DMS79 (cell line): ENCODE results near the gene PDE8A.
"Not testable (repeated sequence)": the region's sequence is repeated elsewhere in the genome, so short reads cannot be mapped to it uniquely, and the experiment has no call there.

Source experiments
- DNase-seq: peaks from one replicate; lab custom pipeline; 2025; lab: John Stamatoyannopoulos, UW

Gene PDE8A

DNA sequence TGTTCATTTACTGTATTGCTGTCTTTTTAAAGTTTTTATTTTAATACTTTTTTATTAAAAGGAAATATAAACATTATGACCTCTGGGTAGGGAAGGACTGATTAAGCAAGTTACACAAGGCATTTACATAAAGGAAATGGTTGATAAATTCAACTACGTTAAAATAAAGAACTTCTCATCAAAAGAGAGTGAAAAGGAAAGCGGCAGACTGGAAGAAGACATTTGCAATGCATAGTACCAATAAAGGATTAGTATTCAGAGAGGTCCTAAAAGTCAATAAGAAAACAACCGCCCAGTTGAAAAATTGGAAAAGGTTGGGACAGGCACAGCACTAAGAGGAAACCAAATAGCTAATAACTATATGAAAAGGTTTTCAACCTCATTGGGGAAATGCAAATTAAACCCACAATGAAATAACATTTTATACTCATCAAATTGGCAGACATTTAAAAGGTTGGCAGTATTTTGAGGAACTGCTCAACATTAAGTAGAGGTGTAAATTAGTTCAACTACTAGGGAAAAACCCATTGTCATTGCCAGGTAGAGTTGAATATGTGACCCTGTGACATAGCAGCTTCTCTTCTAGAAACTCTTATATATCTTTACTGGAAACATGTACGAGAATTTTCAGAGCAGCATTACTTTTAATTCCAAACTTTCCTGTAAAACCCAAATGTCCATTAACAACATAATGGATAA lies 9.5 kb downstream of the PDE8A start:
- no peak for DNase-seq

DNA sequence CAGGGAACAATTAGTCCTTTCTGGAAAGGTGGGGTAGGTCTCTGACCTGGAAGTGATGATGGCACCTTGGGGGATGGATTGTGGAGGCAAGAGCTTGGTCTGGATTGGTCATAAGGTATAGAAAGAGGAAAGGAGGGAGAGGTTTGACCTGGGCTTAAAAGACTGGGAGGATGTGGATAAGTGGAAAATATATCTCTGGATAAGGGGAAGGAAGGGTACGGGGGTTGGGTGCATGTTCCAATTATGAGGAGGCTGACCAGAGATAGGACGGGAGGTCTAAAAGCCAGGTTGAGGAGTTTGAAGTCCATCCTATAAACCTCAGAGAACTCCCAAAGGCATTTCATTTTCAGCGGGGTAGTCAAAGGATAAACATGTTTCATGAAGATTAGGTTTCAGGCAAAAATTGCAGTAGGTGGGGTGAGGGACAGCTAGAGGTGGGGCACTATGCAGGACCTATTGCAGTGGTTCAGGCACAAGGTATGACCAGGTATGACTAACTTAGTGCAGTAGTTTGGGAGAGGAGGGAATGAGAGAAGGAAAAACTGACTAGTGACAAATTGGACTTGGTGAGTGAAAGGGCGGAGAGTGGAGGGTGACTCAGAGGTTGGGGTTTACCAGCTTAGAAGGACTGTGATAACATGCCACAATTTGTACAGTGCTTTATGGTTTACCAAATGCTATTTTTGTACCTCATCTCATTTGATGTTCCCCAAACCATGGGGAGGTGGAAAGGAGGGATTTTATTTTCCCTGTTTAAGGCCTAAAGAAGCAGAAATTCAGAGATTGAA lies 10.7 kb downstream of the PDE8A start:
- no peak for DNase-seq

DNA sequence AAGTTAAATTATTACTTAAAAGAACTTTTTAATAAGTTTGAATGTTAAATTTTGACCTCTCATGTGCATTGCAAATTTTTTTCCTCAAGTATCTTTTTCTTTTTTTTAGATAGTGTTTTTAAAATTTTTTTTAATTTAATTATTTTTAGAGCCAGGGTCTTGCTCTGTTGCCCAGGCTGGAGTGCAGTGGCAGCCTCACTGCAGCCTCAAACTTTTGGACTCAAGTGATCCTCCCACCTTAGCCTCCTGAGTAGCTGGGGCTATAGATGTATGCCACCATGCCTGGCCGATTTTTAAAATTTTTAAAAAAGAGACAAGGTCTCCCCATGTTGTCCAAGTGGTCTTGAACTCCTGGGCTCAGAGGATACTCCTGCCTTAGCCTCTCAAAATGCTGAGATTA lies 14.4 kb downstream of the PDE8A start:
- DNase-seq, result no peak

DNA sequence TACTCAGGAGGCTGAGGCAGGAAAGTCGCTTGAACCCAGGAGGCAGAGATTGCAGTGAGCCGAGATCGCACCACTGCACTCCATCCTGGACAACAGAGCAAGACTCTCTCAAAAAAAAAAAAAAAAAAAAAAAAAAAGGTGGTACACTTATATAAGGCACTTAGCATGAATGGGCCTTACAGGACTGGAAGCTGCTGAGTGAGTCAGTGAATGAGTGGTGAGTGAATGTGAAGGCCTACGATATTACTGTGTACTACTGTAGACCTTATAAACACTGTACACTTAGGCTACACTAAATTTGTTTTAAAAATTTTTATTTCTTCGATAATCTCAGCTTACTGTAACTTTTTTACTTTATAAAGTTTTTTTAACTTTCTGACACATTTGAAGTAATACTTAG lies 15.1 kb downstream of the PDE8A start:
- DNase-seq, result not testable (repeated sequence)

DNA sequence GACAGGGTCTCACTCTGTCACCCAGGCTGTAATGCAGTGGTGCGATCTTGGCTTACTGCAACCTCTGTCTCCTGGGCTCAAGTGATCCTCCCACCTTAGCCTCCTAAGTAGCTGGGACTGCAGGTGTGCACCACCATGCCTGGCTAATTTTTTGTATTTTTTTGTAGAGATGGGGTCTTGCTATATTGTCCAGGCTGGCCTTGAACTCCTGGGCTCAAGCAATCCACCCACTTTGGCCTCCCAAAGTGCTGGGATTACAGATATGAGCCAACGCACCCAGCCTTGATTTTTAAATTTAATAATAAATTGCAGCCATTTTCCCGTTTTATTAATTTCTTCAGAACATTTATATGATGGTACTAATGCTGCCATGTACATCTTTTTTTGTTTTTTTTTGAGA lies 15.6 kb downstream of the PDE8A start:
- not testable (repeated sequence) for DNase-seq

DNA sequence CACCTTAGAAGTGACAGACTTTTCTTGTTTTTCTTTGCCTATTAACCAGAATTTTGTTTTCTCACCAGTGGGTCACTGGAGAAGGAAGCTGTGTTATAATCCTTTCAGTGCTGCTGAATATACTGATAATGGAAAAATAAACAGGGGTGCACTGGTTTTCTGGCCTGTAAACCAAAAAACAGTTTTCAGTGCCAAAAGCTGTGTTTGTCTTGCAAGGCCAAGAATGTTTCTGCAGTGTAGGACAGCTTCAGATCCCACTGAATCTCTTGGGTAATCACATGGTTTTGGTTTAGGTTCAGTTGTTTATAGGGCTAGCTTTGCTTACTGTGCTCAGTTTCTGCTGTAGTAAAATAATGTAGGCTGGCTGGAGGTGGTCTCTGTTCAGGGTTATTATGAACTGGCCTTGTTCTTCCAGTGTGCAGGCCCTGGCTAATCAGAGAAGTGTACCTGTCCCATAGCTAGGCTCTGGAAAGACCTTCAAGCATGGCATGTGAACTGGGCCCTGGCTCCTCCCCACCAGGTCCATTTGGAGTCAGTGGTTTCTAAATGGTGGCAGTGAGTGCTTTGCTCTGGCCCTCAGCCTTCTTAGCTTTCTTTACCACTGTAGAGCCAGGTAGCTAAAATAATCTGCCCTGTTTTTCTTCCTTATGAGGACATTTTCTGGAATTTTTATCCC lies 18.7 kb downstream of the PDE8A start:
- no peak for DNase-seq

DNA sequence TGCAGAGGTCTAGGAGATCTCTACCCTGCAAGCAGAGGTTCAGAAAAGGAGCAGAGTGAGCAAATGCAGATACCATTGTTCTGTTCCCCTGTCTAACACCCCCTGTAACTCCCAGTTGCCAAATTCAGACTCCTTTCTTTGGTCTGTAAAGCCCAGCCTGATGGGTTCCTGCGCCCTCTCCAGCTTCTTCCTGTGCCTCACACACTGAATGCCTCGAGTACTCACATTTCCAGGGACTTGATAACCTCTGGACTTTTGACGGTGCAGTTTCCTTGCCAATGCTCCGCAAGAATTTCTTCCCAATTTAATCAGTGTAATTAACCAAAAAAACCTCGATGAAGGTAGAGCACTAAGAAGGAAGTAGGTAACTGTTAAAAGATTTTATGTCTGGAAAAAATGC lies 19.3 kb downstream of the PDE8A start:
- DNase-seq, result no peak

DNA sequence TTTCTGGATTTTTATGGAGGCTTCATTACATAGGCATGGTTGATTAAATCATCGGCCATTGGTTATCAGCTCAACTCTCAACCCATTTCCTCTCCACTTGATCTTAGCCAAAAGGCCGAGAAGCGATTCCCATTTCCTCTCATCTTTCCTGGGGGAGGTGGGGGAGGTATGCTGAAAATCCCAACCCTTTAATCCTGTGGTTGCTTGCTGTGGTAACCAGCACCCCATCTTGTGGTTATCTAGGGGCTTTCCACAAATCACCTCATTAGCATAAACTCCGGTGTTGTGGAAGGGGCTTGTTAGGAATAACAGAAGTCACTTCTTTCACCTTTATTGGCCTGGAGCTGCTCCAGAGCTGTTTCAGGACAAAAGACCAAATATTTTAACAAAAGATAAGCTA lies 20.9 kb downstream of the PDE8A start:
- DNase-seq, result no peak

DNA sequence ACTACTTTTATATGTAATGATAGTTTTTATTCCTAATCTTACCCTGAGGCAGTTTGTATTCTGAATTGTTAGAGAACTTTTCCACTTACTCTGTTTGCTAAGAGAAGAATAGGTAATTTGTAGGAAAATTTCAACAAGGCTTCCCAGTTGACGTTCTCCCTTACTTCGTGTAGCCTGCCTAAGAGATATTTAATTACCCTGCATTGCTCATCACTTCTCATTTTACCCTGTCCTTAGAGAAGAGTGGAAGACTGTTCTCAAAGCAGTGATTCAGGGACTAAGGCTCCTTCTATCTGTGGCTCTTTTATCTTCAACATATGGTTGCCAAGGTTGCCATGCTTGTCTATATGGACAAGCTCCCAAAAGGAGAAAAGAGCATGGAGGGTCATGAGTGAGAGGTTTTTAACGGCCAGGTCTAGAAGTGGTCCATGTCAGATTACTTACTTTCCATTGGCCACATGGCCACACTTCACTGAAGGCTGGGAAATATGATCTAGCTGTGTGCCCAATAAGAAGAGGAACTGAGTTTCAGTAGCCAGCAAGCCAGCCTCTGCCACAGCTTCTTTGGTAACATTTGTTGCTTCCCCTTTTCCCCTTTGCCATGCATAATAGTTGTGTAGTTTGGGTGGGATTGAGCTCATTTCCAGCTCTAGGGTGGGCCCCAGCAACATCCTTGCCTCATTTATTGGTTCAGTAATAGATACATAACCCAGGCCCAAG lies 22.1 kb downstream of the PDE8A start:
- DNase-seq, result no peak

DNA sequence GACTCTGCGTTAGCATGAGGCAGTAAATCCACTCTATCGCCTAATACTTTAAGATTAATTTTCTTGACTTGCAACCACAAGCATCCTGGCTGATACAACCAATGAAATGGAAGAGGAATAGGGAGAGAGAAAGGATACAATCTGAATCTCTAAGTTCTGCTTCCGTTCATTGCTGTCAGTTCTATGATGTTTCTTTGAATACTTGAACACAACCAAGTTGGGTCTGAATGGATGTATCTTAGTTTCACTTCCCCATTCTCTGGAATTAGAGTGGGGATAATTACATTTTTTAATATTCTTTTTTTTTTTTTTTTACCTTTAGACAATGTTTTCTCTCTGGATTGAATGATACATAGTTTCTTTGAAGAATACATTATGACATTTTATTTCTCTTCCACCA lies 22.9 kb downstream of the PDE8A start:
- no peak for DNase-seq

DNA sequence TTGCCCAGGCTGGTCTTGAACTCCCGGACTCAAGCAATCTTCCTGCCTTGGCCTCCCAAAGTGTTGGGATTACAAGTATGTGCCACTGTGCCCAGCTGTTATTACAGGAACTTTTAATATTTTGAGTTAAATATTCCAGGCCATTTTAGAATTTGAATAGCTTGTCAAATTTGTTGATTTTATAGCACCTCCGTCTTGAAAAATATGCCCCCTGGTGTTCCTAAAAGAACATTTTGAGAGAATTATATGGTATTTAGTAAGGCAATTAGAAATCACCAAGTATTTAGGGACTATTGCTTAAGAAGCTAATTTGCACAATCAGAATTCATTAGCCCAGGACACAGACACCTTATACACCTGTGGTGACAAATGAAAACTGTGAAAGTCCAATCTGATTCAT lies 23.7 kb downstream of the PDE8A start:
- DNase-seq, result no peak

DNA sequence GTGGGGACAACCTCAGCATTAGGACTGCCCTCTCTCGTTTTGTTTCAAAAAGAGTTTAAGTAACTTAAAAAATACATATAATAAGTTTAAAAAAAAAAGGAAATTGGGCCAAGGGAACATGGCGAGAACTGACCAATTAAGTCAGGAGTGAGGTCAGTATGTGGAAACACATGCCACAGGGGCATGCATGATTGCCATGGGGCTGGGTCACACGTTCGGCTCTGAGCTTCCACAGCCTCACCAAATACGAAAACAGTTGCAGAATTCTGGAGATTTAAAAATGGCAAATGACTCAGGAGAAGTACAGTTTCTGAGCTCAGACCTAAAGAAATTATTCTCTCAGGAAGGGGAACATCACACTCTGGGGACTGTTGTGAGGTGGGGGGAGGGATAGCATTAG lies 24.1 kb downstream of the PDE8A start:
- DNase-seq, result no peak

DNA sequence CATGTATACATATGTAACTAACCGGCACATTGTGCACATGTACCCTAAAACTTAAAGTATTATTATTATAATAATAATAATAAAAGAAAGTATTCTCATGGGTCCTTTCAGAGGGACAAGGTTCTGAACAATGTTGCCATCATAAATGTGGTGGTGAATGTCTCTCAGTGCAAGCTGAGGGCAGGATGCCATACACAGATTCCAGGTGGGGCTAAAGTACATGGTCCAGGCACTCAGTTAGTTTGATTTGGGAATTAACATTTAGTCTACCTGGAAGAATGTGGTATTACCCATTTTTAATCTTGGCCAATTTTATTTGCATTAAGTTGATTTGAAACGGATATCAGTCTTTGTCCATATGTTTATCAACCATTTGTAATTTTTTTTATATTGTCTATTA lies 24.5 kb downstream of the PDE8A start:
- DNase-seq, result no peak

DNA sequence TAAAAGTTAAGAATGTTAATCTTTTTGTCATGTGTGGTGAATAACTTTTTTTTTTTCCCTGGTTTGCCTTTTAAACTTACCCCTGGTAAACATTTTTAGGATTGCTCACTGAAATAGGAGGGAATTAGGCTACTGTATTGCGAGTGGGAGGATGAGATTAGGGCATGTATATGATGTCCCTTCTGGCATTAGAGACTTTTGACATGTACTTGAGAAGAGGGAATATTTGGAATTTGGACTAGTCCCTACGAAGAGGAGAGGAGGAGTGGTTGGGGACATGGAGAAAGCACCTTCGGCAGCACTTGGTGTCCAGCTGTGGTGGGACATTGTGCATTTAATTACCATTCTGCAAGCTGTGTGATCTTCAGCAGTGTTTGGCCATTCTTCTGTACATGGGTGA lies 25.0 kb downstream of the PDE8A start:
- no peak for DNase-seq

DNA sequence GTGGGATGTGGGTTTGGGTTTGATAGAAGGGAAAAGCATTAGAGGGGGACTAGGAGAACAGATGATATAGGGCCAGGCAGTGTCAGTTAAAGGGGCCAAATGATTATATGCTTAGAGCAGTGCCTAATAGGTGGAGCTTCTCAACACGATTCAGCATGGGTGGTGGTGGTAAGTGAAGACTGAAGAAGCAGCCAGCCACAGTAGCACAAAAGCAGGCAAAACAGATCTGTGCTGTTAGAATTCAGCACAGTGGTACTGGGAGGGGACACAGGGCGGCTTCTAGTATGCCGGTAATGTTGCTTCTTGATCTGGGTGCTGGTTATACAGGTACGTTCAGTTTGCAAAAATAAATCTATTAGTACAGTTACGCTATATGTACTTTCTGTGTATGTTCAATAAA lies 25.5 kb downstream of the PDE8A start:
- no peak for DNase-seq

DNA sequence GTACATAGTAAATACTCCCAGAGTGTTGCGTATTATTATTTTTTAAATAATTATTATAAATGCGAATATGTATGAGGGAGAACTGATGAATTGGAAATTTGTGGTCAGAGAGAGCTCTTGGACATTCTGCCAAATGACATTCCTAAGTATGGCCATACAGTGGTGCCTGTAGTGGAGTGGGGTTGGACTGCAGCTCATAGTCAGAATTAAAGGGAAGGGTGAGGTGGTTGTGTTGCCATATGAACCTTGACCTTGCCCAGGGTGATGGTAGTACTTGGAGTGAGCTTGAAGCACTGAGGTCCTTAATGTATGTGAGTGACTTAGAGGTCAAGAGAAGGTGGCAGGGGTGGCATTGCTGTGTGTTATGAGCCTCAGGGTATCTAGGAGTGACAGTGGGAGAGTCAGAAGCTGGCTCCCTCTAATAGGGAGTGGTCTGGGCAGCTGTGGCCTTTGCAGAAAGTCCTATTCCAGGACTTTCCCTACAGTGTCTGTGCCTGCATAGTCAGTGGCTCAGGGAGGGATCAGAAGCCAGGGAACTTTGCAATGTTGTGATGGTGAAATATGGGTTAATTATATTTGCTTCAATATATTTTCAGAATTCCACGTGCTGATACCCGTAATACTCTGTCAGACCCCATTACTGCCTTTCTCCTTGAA lies 26.2 kb downstream of the PDE8A start:
- no peak for DNase-seq

DNA sequence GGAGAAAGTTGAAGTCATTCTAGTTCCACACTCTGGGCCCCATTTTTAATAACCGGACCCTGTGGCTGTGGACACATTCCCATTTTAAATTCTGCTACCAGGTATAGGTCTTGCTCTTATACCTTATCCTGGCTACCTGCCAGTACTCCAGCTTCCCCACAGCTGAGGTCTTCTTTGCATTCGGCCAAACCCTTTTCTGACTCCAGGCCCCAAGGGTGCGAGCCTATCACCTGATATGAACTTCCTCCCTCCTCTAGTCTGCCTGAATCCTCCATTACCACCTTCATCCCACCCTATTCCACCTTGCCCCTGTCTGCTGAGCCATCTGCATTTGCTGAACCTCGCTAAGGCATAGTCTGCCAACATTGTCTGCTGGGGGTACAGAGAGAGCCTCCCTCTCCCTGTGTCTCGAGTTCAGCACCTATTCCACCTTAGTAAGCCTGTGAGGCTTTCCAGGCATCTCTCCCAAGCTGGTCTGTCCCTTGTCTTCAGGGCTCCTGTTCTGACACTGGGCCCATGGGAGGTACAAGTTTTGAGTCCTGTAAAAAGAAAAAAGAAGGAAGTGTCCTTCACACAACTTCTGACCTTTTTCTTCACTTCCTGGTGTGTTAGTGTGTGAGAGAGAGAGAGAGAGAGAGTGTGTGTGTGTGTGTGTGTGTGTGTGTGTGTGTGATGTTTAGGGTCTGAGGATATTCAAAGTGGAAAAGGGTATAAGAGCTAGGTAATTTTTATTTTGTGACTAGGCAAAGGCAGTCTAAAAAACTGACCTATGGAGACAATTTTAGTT lies 27.0 kb downstream of the PDE8A start:
- DNase-seq, result no peak

DNA sequence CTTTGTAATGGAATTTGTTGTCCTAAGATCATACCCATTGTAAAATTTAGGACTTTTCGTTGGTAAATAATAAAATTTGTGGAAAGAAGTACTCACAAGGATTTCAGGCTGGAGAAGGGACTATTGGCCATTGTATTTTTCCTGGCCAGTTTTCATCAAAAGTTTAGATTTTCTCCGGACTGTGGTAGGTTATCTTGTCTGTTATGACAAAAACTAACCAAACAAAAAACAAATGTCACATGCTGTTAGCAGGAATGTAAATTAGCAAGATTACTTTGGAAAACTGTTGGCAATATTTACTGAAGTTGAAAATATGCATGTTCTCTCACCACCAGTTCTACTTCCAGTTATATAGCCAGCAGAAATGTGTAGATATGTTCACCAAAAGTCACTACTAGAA lies 27.8 kb downstream of the PDE8A start:
- no peak for DNase-seq

DNA sequence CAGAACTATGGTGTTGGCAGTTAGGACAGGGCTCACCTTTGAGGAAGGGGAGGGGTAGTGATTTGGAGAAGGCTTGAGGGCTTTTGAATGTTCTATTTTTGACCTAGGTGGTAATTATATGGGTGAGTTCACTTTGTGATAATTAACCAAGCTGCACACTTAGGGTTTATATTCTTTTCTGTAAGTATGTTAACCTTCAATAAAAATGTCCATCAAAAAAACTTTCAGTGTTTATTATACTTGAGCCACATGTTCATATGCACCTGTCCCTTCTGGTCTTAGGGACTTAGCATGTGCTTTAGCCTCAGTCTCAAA lies 28.4 kb downstream of the PDE8A start:
- no peak for DNase-seq

DNA sequence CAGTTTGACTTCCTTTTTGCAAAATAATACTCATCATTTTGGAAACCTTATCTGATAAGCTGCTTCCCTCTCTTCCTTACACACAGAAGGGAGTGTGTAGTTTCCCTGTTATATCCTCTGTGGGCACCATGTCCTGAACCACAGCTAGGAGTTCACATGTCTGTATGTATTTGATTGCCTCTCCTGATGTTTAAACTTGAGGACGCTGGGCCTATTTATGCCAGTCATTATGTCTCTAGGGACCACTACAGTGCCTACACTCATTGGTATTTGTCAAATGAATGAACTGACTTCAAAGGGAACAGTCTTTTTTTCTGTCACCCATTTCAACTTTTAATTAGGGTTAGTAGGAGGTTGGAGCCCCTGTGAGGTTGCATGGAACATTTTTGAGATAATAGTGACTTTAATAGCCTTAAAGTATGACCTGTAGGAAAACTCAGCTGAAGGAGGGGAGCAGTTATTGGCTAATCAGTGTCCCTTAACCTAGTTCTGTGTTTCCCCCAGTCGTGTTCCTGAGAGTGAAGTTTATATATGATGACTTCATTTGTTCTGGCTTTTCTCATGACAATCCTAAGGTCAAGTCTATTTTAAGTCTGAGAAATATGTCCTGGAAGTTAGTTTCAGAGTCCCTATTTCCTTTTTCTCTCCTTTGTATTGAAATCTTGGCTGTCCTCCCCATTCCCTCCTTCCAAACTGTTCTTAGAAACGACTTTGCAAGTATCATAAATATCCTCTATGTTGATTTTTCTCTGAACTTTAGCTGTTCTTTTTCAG lies 28.9 kb downstream of the PDE8A start:
- DNase-seq, result no peak

DNA sequence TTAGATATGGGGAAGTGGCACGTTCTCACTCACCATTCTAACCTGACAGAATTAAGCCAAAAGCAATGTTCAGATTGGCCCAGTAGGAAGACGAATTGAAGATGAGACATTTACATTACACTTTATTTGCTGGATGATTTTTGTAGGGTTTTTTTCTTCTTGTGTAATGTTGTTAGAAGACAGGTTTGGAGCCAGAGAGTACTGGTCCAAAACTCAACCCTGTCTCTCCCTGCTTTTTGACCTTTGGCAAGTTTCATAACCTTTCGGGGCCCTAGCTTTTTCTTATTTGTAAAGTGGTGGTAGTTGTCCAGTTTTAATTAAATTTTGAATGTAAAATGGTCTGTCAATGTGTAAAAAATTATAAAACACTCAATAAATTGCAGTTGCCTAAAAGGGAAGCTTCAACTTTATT lies 29.5 kb downstream of the PDE8A start:
- DNase-seq, result no peak
